ENCODE measurements around the gene GPR12.

DNA sequence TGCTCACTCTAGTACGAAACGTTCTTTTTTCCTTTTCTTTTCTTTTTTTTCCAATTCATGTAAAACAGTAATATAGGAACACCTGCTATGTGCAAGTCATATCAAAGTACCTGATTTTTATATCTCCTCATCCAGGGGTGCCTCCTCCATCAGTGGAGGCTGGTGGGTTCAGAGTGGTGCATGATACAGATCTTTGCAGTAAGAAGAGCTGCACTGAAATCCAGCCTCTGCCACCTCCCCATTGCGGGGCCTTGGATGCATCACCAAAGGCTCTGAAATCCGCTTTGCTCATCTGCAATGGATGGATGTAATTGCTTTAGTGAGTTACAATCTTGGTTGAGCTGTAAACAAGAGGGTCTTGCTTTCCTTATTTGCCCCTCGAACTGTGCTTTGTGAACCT, 38.3 kb downstream of the GPR12 start:
- TF ChIP-seq CTCF (IDR thresholded peaks at IDR 0.05) (no peak), POLR2A (IDR thresholded peaks at IDR 0.05) (no peak), POLR2AphosphoS5 (IDR thresholded peaks at IDR 0.05) (no peak), EP300 (IDR thresholded peaks at IDR 0.05) (no peak)

All from sigmoid colon (tissue), 4 donors.